ENCODE data around the gene PFKL.
"Not testable (repeated sequence)": the region's sequence is repeated elsewhere in the genome, so short reads cannot be mapped to it uniquely, and the experiment has no call there.

PFKL gene

DNA sequence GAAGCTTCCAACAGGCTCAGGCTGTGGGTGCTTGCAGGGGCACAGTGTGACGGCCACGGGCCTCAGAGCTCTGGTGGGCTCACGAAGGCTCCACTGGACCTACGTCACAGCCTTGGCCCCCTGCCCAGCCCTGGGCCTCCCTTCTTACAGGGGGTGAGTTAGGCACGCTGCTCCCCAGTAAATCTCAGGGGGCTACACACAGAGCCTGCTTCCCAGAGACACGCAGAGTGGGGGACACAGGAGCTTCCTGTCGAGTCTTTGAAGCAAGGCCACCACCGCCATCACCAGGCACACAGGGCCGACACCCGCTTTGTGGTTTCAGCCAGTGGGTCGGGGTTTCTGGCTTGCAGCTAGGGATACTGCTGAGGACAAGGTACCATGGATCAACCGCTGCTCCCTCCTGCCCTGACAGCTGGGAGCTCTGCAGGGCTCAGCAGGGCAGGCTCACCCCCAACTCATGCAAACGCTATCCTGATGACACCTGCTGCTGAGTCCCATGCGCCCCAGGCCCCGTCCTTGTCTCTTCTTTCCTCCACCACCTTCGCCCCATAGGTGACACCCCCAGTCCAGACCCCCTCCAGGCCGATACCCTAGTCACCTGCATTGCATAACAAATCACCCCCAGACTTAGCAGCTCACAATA lies 44.8 kb downstream of the PFKL start:
- no peak for DNase-seq (ENCODE audit: low read depth)

DNA sequence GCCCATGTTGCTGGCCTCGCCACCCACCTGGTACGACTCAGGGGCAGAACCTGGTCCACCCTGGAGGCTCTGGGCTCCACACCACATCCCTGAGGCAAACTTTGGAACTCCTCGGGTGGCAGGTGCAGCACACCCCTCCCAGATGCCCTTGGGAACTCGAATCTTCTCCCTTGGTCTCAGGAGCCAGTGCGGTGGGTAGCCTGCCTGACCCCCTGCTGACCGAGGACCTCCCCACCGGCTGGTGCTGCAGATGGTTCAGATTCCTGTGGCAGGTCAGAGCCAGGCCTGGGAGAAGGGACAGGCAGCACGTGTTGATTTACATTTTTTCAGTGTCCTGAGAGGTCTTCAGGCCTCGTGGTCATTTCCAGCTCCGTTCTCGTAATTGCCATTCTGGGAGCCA lies 45.6 kb downstream of the PFKL start:
- no peak for DNase-seq (ENCODE audit: low read depth)

DNA sequence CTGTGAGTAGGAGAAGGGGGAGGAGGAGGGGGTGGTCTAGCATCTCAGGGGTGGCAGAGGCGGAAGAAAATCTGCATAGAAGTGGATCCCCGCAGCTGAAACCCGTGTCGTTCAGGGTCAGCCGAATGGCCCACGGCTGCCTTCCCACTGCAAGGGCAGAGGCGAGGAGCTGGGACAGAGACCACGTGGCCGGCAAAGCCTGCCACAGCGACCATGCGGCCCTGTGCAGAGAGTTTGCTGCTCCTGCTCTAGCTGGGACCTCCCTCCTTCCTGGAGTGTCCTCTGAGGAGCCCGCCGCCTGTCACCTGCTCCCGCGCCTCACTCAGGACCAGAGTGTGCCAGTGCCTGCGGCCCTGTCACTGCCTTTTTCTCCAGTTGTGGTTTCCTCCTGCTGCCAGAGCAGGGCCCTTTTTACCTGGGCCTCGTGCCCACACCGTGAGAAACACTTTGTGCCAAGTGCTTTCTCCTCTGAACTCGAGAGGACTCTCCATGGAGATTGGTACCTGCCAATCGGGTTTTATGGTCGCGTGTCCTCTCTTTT lies 48.1 kb downstream of the PFKL start:
- no peak for DNase-seq (ENCODE audit: low read depth)

DNA sequence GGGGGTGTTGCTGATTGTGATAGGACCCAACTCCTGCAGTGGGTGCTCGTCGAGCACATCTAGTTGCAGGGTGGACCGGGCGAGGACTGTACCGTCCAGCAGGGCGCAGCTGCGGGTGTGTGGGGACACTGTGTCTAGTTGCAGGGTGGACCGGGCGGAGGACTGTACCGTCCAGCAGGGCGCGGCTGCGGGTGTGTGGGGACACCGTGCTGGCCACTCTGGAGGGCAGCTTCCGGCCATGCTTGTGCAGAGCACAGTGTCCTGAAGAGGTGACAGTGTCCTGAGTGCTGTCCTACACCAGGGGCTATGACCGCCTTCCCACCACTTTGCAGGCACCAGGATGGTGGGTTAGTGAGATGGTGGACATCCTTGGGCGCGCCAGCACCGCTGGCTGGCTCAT lies 49.0 kb downstream of the PFKL start:
- no peak for DNase-seq (ENCODE audit: low read depth)

DNA sequence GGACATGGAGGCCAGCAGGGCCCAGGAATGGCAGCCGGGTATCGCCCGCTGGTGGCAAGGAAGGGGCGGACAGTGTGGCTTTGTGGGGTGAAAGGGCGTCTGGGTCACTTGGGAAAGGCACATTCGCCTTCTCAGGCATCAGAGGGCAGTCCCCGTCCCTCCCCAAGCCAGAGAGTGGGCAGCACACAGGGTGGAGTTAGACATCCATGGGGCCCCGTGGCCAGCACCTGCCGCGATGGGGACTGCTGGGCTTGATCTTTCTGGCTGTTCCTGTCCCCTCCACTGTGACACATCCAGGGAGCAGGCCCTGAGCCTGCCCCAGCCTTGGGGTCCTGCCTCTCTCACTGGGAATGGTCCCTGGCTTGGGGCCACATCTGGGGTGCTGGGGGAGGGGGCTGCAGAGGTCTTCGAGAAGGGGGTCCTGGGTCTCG lies 49.6 kb downstream of the PFKL start:
- DNase-seq (ENCODE audit: low read depth), result no peak

DNA sequence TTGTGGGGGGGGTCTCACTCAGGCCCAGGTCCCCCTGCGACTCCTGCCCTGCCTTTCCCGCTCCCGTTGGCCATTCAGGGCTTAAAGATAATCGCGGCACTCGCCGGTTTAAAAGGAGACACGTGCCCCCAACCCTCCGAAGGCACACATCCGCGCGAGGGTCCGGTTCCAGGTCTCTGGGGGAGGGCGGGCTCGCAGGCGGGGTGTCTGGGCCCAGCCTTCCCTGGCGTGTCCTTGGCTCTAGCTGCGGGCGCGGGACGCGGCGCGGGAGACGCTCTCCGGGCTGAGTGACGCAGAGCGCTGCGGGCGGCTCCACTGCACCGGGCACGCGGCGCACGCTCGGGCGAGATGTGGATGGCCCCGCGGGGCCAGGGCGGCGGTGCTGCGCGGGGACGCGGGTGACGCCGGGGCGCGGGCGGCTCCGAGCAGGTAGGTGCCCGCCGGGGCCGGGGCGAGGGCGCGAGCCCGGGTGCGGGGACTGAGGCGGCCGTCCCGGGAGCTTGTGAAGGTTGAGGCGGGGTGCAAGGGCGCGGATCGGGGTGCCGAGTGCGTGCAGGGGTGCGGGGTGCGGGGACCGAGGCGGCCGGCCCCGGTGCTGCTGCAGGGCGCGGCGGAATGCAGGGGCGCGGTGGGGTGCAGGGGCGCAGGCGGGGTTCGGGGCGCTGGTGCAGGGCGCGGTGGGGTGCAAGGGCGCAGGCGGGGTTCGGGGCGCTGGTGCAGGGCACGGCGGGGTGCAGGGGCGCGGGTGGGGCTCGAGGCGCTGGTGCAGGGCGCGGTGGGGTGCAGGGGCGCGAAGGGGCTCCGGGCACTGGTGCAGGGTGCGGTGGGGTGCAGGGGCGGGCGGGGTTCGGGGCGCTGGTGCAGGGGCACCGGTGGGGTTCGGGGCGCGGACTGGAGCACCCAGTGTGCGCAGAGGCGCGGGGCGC lies 50.3 kb downstream of the PFKL start:
- DNase-seq (ENCODE audit: low read depth), result no peak

DNA sequence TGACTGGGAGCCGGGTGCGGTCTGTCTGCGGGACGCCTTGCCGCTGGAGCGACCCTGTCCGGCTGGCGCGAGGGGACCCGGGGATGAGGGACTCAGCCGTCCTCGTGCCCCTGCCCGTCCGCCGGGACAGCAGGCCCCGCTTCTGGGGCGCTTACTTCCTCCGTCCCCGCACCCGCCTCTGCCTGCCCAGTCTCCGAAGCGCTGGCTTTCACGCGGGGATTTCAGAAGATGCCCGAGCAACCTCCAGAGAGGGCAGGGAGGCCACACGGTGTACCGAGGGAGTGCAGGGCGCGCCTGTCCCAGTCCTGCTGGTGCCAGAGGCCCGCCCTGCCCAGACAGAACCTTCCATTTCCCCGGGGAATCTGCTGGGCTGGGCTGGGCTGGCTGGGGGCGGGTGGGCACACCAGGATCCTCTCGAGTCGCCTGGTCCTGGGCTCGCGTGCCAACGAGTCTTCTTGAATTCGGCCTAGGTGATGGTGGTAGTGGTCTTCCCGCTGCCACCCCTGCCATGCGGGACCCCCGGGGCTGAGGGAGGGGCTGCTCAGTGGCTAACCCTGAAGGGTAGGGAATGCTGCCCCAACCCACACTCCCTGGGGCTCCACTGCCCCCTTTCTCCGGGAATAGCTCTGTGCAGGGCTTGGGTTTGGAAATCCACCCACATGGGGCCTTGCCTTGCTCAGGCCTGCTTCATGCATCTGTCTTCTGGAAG lies 51.1 kb downstream of the PFKL start:
- DNase-seq (ENCODE audit: low read depth), result no peak

DNA sequence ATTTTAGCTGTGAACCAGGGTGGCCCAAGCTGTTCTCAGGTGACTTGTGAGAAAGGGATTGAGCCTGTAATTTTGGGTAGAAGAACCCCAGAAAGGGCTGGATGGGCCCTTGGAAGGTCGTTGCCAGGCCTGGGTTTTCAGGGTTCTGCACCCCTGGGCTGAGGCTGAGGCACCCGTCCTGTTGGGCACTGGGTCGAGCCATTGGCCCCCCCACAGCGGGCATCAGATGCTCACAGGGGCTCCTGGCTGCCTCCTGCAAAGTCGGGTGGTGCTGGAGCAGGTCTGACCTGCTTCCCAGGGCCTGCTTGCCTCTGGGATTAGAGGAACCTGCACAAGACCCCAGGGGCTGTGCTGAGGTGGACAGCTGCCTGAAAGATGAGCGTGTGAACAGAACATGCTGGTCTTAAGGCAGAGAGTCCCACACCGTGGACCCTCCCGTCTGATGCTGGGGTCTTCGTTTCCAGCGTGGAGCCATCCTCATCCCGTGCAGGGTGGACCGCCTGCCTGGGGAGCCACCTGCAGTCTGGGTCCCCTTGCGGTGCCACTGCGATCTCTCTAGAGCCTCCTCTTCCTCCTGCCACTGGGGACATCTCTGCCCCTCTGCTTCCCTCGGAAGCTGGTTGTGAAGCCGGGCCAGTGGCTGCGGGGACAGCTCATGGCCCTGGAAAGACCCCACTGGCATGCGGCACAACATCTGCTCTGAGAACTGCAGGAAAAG lies 51.8 kb downstream of the PFKL start:
- no peak for DNase-seq (ENCODE audit: low read depth)

DNA sequence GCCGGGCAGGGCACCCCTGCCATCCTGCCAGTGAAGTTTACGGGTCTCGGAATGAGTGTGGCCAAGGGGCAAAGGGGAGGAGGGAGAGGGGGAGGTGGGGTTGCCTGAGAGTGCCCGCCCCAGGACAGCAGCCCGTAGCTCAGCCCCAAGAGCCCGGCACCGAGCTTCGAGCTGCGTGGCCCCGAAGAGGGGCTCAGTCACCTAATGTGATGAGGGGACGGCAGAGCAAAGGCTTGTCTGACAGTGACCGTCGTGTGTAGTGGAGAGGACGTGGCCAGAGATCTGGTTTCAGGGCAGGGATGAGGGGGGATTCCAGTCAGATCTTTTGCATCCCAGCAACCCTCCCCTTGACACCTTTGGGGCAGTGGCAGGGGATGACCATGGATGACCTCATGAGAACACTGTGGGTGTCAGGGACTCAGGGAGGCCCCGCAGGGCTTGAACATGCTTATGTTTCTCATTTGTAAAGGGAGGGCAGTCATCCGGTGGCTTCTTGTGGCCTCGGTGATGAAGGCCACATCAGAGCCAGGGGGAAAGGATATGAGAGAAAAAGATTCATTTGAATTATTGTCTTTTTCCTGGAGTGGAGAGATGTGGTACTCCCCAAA lies 52.5 kb downstream of the PFKL start:
- no peak for DNase-seq (ENCODE audit: low read depth)

DNA sequence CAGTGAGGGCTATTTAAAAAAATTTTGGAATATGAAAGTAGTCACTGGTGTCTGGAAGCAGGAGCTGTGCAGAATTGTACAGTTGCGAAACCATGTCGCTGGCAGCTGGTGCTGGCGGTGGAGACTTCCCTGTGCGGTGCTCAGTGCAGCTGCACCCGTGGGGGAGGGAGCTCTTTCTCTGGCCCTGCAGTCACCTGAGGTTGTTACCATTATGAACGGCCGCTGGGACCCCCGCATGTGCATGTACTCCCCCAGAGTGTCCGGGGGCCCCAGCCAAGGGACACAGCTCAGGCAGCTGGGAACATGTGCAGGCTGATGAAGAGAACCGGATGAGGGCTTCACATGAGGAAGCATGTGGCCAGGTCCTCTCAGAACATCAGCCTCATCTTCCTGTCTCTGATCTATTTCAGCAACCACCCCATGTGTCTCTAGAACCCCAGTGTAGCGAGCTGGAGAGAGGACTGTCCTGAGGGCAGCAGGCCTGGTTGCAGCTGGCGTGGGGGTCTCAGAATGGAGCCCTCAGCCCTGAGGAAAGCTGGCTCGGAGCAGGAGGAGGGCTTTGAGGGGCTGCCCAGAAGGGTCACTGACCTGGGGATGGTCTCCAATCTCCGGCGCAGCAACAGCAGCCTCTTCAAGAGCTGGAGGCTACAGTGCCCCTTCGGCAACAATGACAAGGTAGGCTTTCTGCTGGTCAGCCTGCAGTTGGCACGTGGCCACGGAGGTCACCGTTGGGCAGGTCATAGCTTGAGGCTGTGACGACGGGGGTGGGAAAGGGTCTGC lies 53.5 kb downstream of the PFKL start, which contains the start of gene TRPM2:
Gene TRPM2 (plus strand): TSS at position 431 of the 780 bp plus-strand sequence. CDS start 80 bp downstream, at position 511.
- peak; percentile 20 for DNase-seq (ENCODE audit: low read depth)

DNA sequence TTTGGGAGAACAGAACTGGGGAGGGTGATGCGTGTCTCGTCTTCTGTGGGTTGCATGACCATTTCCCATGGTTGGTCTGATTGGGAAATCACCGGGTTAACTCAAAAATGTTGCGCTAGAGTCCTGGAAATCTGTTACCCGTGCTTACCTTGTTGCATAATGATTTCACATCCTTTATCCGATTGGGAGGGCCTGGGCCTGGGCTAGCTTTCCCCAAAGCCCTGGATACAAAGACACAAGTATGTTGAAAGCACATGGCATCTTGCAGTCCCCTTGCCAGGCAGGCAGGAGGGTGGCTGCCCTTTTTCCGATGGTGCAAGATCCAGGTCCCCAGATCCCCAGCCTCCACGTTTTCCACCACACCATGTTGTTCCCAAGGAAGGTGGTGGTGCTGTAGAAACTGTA lies 54.1 kb downstream of the PFKL start:
- DNase-seq (ENCODE audit: low read depth), result no peak

DNA sequence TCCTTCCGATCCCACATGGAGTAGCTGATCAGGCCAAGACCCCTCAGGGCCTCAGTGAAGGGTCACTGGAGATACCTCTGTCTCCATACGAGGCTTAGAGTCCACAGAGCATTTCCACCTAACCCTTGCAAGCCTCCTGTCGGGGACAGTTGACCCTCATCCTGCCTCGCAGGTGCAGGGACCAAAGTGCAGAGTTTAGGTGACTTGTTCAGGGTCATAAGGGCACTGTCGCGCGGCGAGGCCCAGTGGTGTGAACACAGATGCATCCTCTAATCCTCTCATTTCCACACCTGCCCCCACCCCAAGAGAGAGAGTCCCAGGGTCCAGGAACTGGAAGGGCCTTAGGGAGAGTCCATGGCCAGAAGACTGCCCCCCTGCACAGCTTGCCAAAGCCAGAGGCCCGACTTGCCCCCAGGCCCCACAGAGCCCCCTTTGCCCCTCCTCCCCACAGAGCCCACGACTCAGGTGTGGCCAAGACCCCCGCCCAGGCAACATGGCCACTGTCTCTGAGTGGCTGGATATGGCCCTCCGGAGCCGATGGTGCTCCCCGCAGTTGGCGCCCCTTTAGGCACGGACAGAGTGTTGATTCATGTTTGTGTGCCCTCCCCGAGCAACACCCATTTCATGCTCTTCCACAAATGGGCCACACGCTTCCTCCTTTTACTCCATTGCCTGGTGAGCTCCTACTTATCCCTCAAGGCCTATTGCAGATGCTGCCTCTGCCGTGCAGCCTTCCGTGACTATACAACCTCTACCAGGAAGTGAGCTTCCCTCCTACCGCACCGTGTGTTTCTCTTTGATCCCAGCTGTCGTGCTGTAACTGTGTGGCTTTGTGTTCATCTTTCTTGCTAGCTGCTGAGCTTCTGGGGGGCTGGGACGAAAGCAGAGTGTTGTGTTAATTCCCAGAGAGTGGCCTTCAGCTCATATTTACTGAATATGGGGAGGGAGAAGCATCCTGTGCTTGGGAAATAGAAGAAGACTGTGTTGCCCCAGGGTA lies 55.2 kb downstream of the PFKL start:
- DNase-seq (ENCODE audit: low read depth), result no peak

DNA sequence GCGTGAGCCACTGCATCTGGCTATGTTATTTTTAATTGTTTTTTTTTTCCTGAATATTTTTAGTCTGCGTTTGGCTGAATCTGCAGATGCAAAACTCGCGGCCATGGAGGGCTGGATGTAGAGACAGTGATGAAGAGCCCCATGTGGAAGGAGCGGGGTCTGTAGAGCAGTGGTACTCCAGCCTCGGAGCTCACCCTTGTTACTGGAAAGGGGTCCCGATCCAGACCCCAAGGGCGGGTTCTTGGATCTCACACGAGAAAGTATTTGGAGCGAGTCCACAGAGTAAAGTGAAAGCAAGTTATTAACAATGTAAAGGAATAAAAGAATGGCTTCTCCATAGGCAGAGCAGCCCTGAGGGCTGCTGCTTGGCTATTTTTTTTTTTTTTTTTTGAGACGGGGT lies 56.3 kb downstream of the PFKL start:
- no peak for DNase-seq (ENCODE audit: low read depth)

DNA sequence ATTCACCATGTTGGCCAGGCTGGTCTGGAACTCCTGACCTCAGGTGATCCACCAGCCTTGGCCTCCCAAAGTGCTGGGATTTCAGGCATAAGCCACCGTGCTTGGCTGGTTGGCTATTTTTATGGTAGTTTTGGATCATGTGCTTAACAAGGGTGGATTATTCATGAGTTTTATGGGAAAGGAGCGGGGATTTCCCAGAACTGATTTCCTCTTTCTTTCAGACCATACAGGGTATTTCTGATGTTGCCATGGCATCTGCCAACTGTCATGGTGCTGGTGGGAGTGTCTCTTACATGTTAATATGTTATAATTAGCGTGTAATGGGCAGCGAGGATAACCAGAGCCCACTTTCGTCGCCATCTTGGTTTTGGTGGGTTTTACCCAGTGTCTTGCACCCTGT lies 56.8 kb downstream of the PFKL start:
- DNase-seq (ENCODE audit: low read depth), result no peak

DNA sequence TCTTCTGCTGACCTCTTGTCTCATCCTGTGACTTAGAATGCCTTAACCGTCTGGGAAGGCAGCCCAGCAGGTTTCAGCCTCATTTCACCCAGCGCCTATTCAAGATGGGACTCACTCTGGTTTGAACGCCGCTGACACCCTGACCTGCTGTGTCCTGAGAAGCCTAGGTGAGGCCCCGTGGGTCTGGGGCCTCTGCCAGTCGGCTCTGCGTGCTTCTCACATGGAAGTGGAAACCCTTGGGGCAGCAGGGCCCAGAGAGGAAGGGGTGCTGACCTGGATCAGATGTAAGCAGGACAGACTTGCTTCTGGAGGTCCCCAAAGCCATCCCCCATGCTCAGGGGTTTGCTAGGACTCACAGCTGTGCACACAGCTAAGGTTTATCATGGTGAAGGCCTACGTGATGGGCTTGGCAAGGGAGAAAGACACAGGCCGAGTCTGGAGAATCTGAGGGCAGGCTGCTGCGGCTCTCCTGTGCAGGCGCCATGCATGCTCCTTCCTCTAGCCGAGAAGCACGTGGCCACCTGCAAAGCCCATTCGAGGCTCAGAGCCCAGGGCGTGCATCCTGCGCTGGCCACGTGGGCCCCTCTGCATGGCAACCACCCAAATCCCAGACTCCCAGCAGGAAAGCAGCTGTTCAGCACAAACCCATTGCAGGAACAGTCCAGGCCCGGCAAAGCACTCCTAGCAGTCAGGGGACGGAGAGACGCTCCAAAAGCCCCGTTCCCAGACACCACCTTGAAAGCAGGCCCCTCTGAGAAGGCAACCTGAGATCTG lies 57.4 kb downstream of the PFKL start:
- DNase-seq (ENCODE audit: low read depth), result no peak

DNA sequence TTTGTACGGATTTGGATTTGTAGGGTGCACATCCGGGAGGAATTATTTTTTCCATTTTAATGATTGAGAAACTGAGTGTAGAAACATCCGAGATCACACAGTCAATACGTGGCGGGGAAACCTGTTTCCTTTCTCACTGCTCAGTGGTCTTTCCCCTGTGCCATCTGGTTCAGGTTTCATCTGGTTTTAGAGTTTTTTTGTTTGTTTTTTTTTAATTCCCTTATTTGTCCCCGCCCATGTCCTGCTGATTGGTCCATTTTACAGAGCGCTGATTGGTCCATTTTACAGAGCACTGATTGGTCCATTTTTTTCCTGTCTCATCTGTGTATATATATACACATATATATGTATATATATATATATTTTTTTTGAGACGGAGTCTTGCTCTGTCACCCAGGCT lies 59.5 kb downstream of the PFKL start:
- DNase-seq (ENCODE audit: low read depth), result no peak

DNA sequence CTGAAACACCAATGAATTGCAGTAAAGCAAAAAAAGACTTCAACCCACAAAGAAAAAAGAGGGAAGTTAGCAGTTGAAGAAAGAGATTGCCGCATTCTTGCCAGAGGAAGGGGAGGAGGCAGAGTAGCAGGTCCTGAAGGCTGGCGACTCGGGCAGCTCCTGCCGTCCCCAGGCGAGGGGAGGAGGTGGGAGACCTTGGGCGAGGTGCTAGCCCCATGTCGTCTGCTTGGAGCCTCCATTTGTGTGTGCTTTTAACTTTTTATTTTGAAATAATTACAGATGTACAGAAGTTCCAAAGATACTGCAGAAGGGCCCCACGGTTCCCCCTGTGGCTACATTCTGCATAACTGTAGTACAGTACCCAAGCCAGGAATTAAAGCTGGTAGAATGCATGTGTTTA lies 60.3 kb downstream of the PFKL start:
- no peak for DNase-seq (ENCODE audit: low read depth)

DNA sequence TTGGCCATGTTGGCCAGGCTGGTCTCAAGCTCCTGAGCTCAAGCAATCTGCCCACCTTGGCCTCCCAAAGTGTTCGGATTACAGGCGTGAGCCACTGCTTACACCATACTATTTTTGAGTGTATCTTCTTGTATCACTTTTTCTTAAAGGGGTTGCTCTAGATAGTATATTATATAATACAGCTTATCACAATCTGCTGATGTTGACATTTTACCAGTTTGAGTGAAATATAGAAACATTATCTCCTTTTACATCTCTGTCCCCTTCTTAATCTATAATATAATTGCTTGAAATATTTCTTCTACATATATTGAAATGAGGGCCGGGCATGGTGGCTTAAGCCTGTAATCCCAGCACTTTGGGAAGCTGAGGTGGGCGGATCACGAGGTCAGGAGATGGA lies 62.0 kb downstream of the PFKL start:
- not testable (repeated sequence) for DNase-seq (ENCODE audit: low read depth)

DNA sequence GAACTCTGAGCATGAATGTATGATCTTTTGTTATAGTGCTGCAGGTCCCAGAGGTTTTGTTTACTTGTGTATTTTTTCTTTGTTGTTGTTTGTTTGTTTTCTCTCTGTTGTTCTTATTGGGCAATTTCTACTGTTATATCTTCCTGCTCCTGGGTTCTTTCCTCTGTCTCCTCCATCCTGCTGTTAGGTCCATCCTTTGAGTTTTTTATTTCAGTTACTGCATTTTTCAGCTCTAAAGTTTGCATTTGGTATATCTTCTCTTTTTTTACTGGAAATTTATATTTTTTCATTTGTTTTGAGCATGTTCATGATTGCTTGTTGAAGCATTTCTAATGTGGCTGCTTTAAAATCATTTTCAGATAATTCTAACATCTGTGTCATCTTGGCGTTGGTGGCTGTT lies 63.4 kb downstream of the PFKL start:
- DNase-seq (ENCODE audit: low read depth), result no peak
